ENCODE measurements around the gene LUC7L. TPM values are rescaled to one million over a fixed set of nuclear protein-coding genes. Genes with fewer than 3 reads are reported as not detected.

LUC7L gene
- total and polyA plus RNA-seq, 2 of the 8 experiments (the other 6 are each of a cell fraction or from before 2014, with no cell fraction given) = 49.7 to 129 TPM

- Histone ChIP-seq H4K8ac (ENCODE audit: extremely low read depth, insufficient read depth, low read length) (peak overlapping the region; percentile 77; the same call in 1 of the 2 replicates), H3K36me3 (ENCODE audit: control insufficient read depth in 2 of 4, insufficient read depth in 4 of 4, low read length in 3 of 4) (peaks cover 0 to 7% (median 2%) of the 10 kb centered on the region in 4 experiments; a peak in 2 of 8 replicates), H3K4ac (replicated peaks; ENCODE audit: insufficient read length, low read depth, low read length) (no peak overlapping the region), H2AFZ (ENCODE audit: low read length) (no peak overlapping the region), H3K4me2 (ENCODE audit: insufficient read depth in 1 of 2, low read depth in 2 of 2, low read length in 2 of 2) (no peak overlapping the region), H4K5ac (ENCODE audit: insufficient read length, low read depth, low read length) (no peak overlapping the region), H3K9me3 (ENCODE audit: insufficient read depth in 2 of 2, low read depth in 1 of 2, low read length in 1 of 2) (no peaks in the 10 kb centered on the region), H2BK120ac (replicated peaks; ENCODE audit: low read depth, low read length) (no peak overlapping the region), H2BK5ac (ENCODE audit: low read depth, low read length) (no peak overlapping the region), H3K23ac (ENCODE audit: insufficient read length) (no peak overlapping the region), H2AK5ac (ENCODE audit: low read depth, low read length) (no peak overlapping the region), H3K27ac (ENCODE audit: low read depth, low read length) (no peak overlapping the region), H2BK12ac (ENCODE audit: low read depth, low read length) (no peak overlapping the region), H3K4me1 (replicated peaks in 1 of 4; ENCODE audit: control insufficient read depth in 3 of 4, insufficient read depth in 4 of 4, low read length in 3 of 4) (no peaks in the 10 kb centered on the region; a peak in 1 of 7 replicates), H3K79me1 (ENCODE audit: low read depth, low read length) (no peaks in the 10 kb centered on the region), H3K18ac (ENCODE audit: extremely low read depth, low read length) (no peak overlapping the region), H3K23me2 (ENCODE audit: low read depth, low read length) (peaks cover 4% of the 10 kb centered on the region; the same call in 1 of the 2 replicates), H3K9ac (replicated peaks in 1 of 4; ENCODE audit: extremely low read depth in 1 of 4, low read depth in 3 of 4, low read length in 3 of 4) (no peak overlapping the region), H4K20me1 (replicated peaks in 1 of 2; ENCODE audit: control insufficient read depth in 1 of 2, insufficient read depth in 2 of 2, low read length in 2 of 2) (peaks cover 0 to 13% of the 10 kb centered on the region in 2 experiments), H4K91ac (replicated peaks; ENCODE audit: insufficient read length, low read length) (no peak overlapping the region), H2BK20ac (ENCODE audit: low read length) (no peak overlapping the region), H3K79me2 (ENCODE audit: control insufficient read depth in 1 of 2, insufficient read depth in 2 of 2, low read length in 2 of 2) (no peaks in the 10 kb centered on the region), H3K4me3 (ENCODE audit: extremely low read depth in 1 of 4, insufficient read depth in 2 of 4, low read depth in 3 of 4, low read length in 4 of 4) (no peak overlapping the region), H2BK15ac (ENCODE audit: low read length) (no peak overlapping the region), H3K14ac (ENCODE audit: insufficient read length) (no peak overlapping the region), H3K56ac (replicated peaks; ENCODE audit: insufficient read length, low read depth, low read length) (no peak overlapping the region), H3K27me3 (replicated peaks in 1 of 4; ENCODE audit: control insufficient read depth in 3 of 4, extremely low read depth in 1 of 4, insufficient read depth in 3 of 4, low read length in 3 of 4) (no peaks in the 10 kb centered on the region)
- ChIA-PET CTCF (ENCODE audit: partially characterized antibody) (interaction anchor here (0.6 to 1.1 kb wide), 2 partner anchors 15 to 69 kb away, joined by 3 read pairs; no protein-coding TSS in a partner anchor), POLR2A (ENCODE audit: partially characterized antibody) (interaction anchor here (1.0 to 1.5 kb wide), 2 partner anchors 10 to 41 kb away, joined by 3 to 6 read pairs; partner anchors contain the start of gene RGS11)
- FAIRE-seq (no peak), DNase-seq (ENCODE audit: low read depth in 1 of 2, low spot score in 2 of 2) (no peak)
- 87% methylated on average over 25 of the region's 25 CpGs; no CpG with 5 or more reads in 1 of the 2 experiments for WGBS, 2 experiments (ENCODE audit: extremely low coverage in 1 of 2, insufficient coverage in 1 of 2, insufficient read length in 1 of 2, insufficient replicate concordance in 2 of 2, low coverage in 1 of 2, low lambda C conversion rate in 2 of 2, missing lambda C conversion rate in 1 of 2)
- TF ChIP-seq CEBPB (IDR thresholded peaks at IDR 0.05; ENCODE audit: low read depth, low read length) = no peak
- no peak for TF ChIP-seq SP1 (IDR thresholded peaks at IDR 0.05; ENCODE audit: low read depth, low read length)
- TF ChIP-seq POLR2A (IDR thresholded peaks at IDR 0.05; ENCODE audit: control extremely low read depth in 1 of 2, low read depth in 2 of 2, low read length in 2 of 2) = 0 out of 3 replicates have a peak, but pooled peaks of 1 of the 2 experiments have one; percentile 31
Observed at GRCh38 chr16:266258-267164, 37.3 kb upstream of the LUC7L start.
